Measurements from ENCODE around the gene TMEM25.

The TMEM25 gene

GRCh38 chr11:118530180-118530682 lies 761 bp upstream of the TMEM25 start:
- DNase-seq (ENCODE audit: low read depth), result peak; percentile 8
- TF ChIP-seq CTCF (conservative IDR thresholded peaks at IDR 0.05; ENCODE audit: control insufficient read depth, insufficient read depth, low read depth, low read length), result no peak
- H3K4me3 ChIP-seq (ENCODE audit: control insufficient read depth, low read depth, low read length), result peak overlapping the region; percentile 40

GRCh38 chr11:118531597-118532084 lies 649 bp downstream of the TMEM25 start:
- H3K4me3 ChIP-seq (ENCODE audit: control insufficient read depth, low read depth, low read length), result peak overlapping the region; percentile 40
- no peak for TF ChIP-seq CTCF (conservative IDR thresholded peaks at IDR 0.05; ENCODE audit: control insufficient read depth, insufficient read depth, low read depth, low read length)
- no peak for DNase-seq (ENCODE audit: low read depth)

- no peak overlapping the region for H3K4me3 ChIP-seq (ENCODE audit: control insufficient read depth, low read depth, low read length)
- no peak for TF ChIP-seq CTCF (conservative IDR thresholded peaks at IDR 0.05; ENCODE audit: control insufficient read depth, insufficient read depth, low read depth, low read length)
- DNase-seq (ENCODE audit: low read depth), result no peak
Measured at GRCh38 chr11:118532091-118532490, 1.1 kb downstream of the TMEM25 start.

GRCh38 chr11:118532852-118533768 lies 2.1 kb downstream of the TMEM25 start:
- no peak overlapping the region for H3K4me3 ChIP-seq (ENCODE audit: control insufficient read depth, low read depth, low read length)
- TF ChIP-seq CTCF (conservative IDR thresholded peaks at IDR 0.05; ENCODE audit: control insufficient read depth, insufficient read depth, low read depth, low read length), result no peak
- DNase-seq (ENCODE audit: low read depth), result no peak

GRCh38 chr11:118533769-118534729 lies 3.1 kb downstream of the TMEM25 start:
- no peak for DNase-seq (ENCODE audit: low read depth)
- TF ChIP-seq CTCF (conservative IDR thresholded peaks at IDR 0.05; ENCODE audit: control insufficient read depth, insufficient read depth, low read depth, low read length), result no peak
- H3K4me3 ChIP-seq (ENCODE audit: control insufficient read depth, low read depth, low read length), result no peak overlapping the region

GRCh38 chr11:118535261-118535660 lies 4.3 kb downstream of the TMEM25 start:
- no peak for TF ChIP-seq CTCF (conservative IDR thresholded peaks at IDR 0.05; ENCODE audit: control insufficient read depth, insufficient read depth, low read depth, low read length)
- H3K4me3 ChIP-seq (ENCODE audit: control insufficient read depth, low read depth, low read length), result no peak overlapping the region
- no peak for DNase-seq (ENCODE audit: low read depth)

Data from fibroblast of mammary gland (primary cell).